K562 (cell line): Measurements from ENCODE around the gene YES1. TPM values are rescaled to one million over a fixed set of nuclear protein-coding genes. Genes with fewer than 3 reads are reported as not detected.

ENCODE experiments used
- CHCHD3 ChIP-seq: fragments of 250-450 bp; sonication (Bioruptor Pico); IDR thresholded peaks from 2 replicates; pipeline ENCODE4 v2.1.2; 2022; ENCODE audit warnings: mild to moderate bottlenecking
- ELF2 ChIP-seq: fragments of 250-450 bp; sonication (Bioruptor Pico); IDR thresholded peaks from 2 replicates; pipeline ENCODE4 v1.5.0; 2021; ENCODE audit warnings: mild to moderate bottlenecking
- ESRRB ChIP-seq: fragments of 250-450 bp; sonication (Bioruptor Pico); IDR thresholded peaks from 2 replicates; pipeline ENCODE4 v1.5.0; 2020; ENCODE audit warnings: mild to moderate bottlenecking, moderate library complexity, borderline replicate concordance
- FOS ChIP-seq: IDR thresholded peaks from 3 replicates; pipeline ENCODE4 v1.6.1; 2011; ENCODE audit not compliant: insufficient read length; ENCODE audit errors: extremely low read depth
- GABPB1 ChIP-seq: sonication (generic); formaldehyde crosslinking; IDR thresholded peaks from 2 replicates; pipeline ENCODE4 v1.8.0; 2022; ENCODE audit warnings: mild to moderate bottlenecking, missing genetic modification reagents
- HDAC6 ChIP-seq: IDR thresholded peaks from 2 replicates; pipeline ENCODE4 v1.6.1; 2012; ENCODE audit warnings: low read depth, mild to moderate bottlenecking, control low read depth, inconsistent platforms, low read length, moderate library complexity
- HMG20A ChIP-seq: fragments of 450-650 bp; formaldehyde crosslinking; conservative IDR thresholded peaks from 2 replicates; pipeline ENCODE4 v1.4.0; 2020; ENCODE audit warnings: mild to moderate bottlenecking, mixed read lengths
- HNRNPL ChIP-seq: fragments of 200-400 bp; formaldehyde crosslinking; IDR thresholded peaks from 2 replicates; pipeline ENCODE4 v1.6.1; 2017; ENCODE audit warnings: low read depth, mild to moderate bottlenecking, low read length
- NBN ChIP-seq: fragments of 450-650 bp; IDR thresholded peaks from 2 replicates; pipeline ENCODE4 v1.6.1; 2016; ENCODE audit warnings: low read depth, mild to moderate bottlenecking
- PCBP1 ChIP-seq: fragments of 200-400 bp; formaldehyde crosslinking; IDR thresholded peaks from 2 replicates; pipeline ENCODE4 v1.6.1; 2018; ENCODE audit warnings: mild to moderate bottlenecking, low read depth, low read length; ENCODE audit not compliant: poor library complexity, severe bottlenecking
- RBFOX2 ChIP-seq: fragments of 200-400 bp; formaldehyde crosslinking; IDR thresholded peaks from 2 replicates; pipeline ENCODE4 v1.6.1; 2017; ENCODE audit warnings: low read depth, mild to moderate bottlenecking, low read length, moderate library complexity
- RBM25 ChIP-seq: fragments of 200-400 bp; formaldehyde crosslinking; IDR thresholded peaks from 2 replicates; pipeline ENCODE4 v1.6.1; 2018; ENCODE audit warnings: low read length, low read depth, moderate library complexity; ENCODE audit not compliant: severe bottlenecking
- TFAM ChIP-seq: fragments of 250-450 bp; sonication (Bioruptor Pico); conservative IDR thresholded peaks from 2 replicates; pipeline ENCODE4 v1.5.0; 2021; ENCODE audit warnings: mild to moderate bottlenecking, moderate library complexity
- TFAP4 ChIP-seq: sonication (generic); formaldehyde crosslinking; IDR thresholded peaks from 2 replicates; pipeline ENCODE4 v1.8.0; 2022; ENCODE audit warnings: missing genetic modification reagents, mild to moderate bottlenecking, moderate library complexity, borderline replicate concordance
- THAP12 ChIP-seq: fragments of 250-450 bp; sonication (Bioruptor Pico); IDR thresholded peaks from 2 replicates; pipeline ENCODE4 v1.9.0; 2021; ENCODE audit warnings: mild to moderate bottlenecking, inconsistent platforms
- THAP7 ChIP-seq: fragments of 250-450 bp; sonication (Bioruptor Pico); IDR thresholded peaks from 2 replicates; pipeline ENCODE4 v1.5.0; 2021
- ZFPM2 ChIP-seq: fragments of 250-450 bp; sonication (Bioruptor Pico); IDR thresholded peaks from 2 replicates; pipeline ENCODE4 v1.5.1; 2022; ENCODE audit warnings: mild to moderate bottlenecking
- ZNF140 ChIP-seq: fragments of 250-450 bp; sonication (Bioruptor Pico); IDR thresholded peaks from 2 replicates; pipeline ENCODE4 v1.8.0; 2021; ENCODE audit warnings: moderate library complexity, mild to moderate bottlenecking, inconsistent platforms
- ZNF431 ChIP-seq: sonication (generic); formaldehyde crosslinking; IDR thresholded peaks from 2 replicates; pipeline ENCODE4 v1.8.0; 2022; ENCODE audit warnings: mild to moderate bottlenecking, missing genetic modification reagents
- polyA plus RNA-seq, 8 experiments: library from polyadenylated mRNA; depleted of rRNA in 4 of 8; stranded (reverse) in 5 of 8; unstranded in 3 of 8; fragments of >200 nt; fragmentation: Nextera tagmentation in 2 of 8; fragmentation: Illumina TruSeq in 1 of 8; extraction: Ambion mirVana in 2 of 8; extraction: Trizol in 1 of 8; gene quantifications; 2 replicates each; pipeline versions ENCODE4 v1.2.1 to v1.2.3, GENCODE V29; 2011 to 2014; ENCODE audit warnings: inconsistent platforms in 1 of 8, missing spikeins in 1 of 8
- total RNA-seq, 7 experiments: library from RNA; depleted of rRNA in 6 of 7; stranded (reverse); fragments of >200 nt in 6 of 7; fragmentation: Illumina TruSeq in 2 of 7; extraction: Trizol in 2 of 7; gene quantifications; 2 replicates each; pipeline versions ENCODE4 v1.2.1 to v1.2.3, GENCODE V29; 2011 to 2021; ENCODE audit warnings: low replicate concordance in 1 of 7

The YES1 gene
- total and polyA plus RNA-seq, 9 of the 15 experiments (the other 6 are each of a cell fraction or from before 2014, with no cell fraction given), result 37.2 to 115 (median 77.7) TPM

- TF ChIP-seq ZNF431 (no peak), ESRRB (no peak), ZNF140 (CRISPR knock-in tag) (no peak), TFAP4 (no peak), HDAC6 (no peak), ELF2 (CRISPR knock-in tag) (no peak), HMG20A (CRISPR knock-in tag) (no peak), RBFOX2 (no peak), GABPB1 (CRISPR knock-in tag) (no peak), NBN (no peak), FOS (no peak), THAP7 (no peak), PCBP1 (no peak), ZFPM2 (CRISPR knock-in tag) (no peak), HNRNPL (no peak), THAP12 (no peak), CHCHD3 (no peak), TFAM (no peak), RBM25 (no peak)
Observed at GRCh38 chr18:778194-778927, 33.7 kb downstream of the YES1 start (continued).
